NCI-H2029 (cell line): ENCODE measurements around the gene FADS2.

Experiments used
- DNase-seq: peaks from one replicate; lab custom pipeline; 2025; lab: John Stamatoyannopoulos, UW

Gene FADS2

GRCh38 chr11:61827571-61828378, at the start of gene FADS2:
TSS of gene FADS2 (plus strand) at chr11:61828300. CDS start at chr11:61828391, 91 bp downstream.
- DNase-seq = peak; percentile 77

GRCh38 chr11:61778357-61778886, 49.7 kb upstream of the FADS2 start:
- DNase-seq = no peak

GRCh38 chr11:61778920-61779650, 49.0 kb upstream of the FADS2 start:
- no peak for DNase-seq

- no peak for DNase-seq
Measured at GRCh38 chr11:61779666-61780525, 48.2 kb upstream of the FADS2 start.

- no peak for DNase-seq
Measured at GRCh38 chr11:61780581-61781162, 47.4 kb upstream of the FADS2 start.

GRCh38 chr11:61781585-61781984, 46.5 kb upstream of the FADS2 start:
- DNase-seq = no peak

GRCh38 chr11:61782299-61782698, 45.8 kb upstream of the FADS2 start:
- no peak for DNase-seq

- DNase-seq = no peak
Measured at GRCh38 chr11:61782841-61783240, 45.3 kb upstream of the FADS2 start.

GRCh38 chr11:61783717-61784505, 44.2 kb upstream of the FADS2 start:
- no peak for DNase-seq

GRCh38 chr11:61784506-61784805, 43.6 kb upstream of the FADS2 start:
- no peak for DNase-seq

GRCh38 chr11:61785837-61786402, 42.2 kb upstream of the FADS2 start:
- DNase-seq = no peak

GRCh38 chr11:61787928-61788491, 40.1 kb upstream of the FADS2 start:
- DNase-seq = no peak

- DNase-seq = peak; percentile 85
Measured at GRCh38 chr11:61791737-61792309, 36.3 kb upstream of the FADS2 start.

- peak; percentile 90 for DNase-seq
Measured at GRCh38 chr11:61792310-61793082, 35.6 kb upstream of the FADS2 start, which contains the start of the genes FEN1 and TMEM258. TSS of gene FEN1 (plus strand) at chr11:61792911. CDS start at chr11:61795362, 2,451 bp downstream. TSS of gene TMEM258 (minus strand) at chr11:61792599. CDS start at chr11:61792558, 41 bp downstream.

- DNase-seq = no peak
Measured at GRCh38 chr11:61793083-61793828, 34.8 kb upstream of the FADS2 start.

GRCh38 chr11:61793829-61794204, 34.3 kb upstream of the FADS2 start:
- no peak for DNase-seq

GRCh38 chr11:61794579-61794978, 33.5 kb upstream of the FADS2 start:
- no peak for DNase-seq

- DNase-seq = no peak
Measured at GRCh38 chr11:61795459-61795858, 32.6 kb upstream of the FADS2 start.
